Pons (tissue), 1 donor: ENCODE data around the gene MKRN2.
A peak's percentile ranks its signal among the peaks of the same experiment; 100 is the strongest.

Experiments used
- DNase-seq: peaks from one replicate; pipeline ENCODE4 v3.0.0-alpha.2; 2016; ENCODE audit warnings: low spot score

Gene MKRN2

DNA sequence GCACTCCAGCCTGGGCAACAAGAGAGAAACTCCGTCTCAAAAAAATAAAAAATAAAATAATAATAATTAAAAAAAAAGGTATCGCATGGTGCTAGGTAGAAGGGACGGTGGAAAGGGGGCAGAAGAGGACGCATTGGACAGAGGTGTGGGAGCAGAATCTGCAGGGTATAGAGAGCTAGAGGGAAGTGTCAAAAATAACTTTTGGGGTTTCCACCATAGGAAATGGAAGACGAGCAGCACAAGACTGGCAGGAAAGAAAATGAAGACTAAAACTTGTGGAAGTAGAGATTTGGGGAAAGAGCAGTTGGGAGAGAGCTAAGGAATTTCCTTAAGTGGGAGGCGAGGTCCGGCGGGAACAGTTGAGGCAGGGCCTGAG, 585 bp upstream of the MKRN2 start:
- no peak for DNase-seq

DNA sequence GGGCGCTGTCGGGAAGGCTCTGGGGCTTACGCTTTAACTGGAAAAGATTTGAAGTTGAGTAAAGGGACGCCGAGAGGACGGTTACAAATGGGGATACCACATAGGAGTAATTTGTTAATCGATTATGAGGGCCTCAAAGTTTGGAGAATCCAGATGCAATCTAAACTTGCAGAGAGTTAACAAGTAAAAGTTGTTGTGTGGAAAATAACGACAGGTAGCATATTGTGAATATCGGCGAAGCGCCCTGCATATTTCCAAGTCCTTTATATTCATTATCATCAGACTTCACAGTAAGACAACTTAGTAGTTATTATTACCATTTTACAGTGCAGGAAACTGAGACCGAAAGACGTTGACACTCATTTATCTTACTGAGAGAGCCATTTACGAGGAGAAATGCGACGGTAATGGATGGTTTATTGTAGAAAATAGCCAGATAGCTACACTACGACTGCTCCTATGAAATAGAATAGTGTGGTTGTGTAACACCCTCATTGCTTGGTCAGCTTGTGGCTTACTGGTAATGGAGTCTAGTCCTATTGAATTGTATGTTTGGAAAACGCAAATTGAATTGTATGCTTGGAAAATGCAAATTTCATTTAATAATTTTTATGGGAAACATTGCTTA, 700 bp downstream of the MKRN2 start:
- DNase-seq = peak; percentile 34

DNA sequence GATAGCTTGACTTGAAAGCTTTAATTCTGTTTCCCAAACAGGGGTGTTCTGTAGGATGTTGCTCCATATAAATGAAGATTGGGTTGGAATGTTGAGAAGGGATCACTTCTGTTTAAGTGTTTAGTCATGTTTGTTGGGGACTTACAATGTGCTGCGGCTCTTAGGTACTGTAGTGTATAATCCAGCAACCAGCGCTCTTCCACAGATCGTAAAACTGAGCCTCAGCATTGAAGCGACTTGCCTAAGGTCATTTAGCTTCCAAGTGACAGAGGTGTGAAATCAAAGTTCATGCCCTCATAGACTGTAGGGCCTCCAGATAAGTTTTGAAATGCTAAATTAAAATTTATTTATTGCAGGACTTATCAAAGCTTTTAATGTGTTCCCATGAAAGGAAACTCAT, 1.8 kb downstream of the MKRN2 start:
- no peak for DNase-seq

DNA sequence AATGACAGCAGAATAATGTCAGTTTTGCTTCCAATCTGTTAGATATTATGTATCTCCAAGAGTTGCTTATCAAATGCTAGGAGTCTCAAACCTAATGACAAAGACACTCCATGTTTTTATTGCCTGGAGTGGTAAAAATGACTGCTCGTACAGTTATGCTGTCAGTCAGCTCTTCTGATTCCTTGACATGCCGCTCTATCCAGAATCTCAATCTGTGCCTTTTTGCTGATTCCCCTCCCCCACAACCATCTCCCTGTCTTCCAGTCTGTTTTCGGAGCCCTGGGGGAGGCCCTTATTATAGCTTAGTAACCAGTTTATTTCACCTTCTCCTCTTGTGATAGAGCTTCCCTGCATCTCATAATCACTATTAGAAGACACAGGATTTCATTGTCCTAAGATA, 2.6 kb downstream of the MKRN2 start:
- DNase-seq = no peak

DNA sequence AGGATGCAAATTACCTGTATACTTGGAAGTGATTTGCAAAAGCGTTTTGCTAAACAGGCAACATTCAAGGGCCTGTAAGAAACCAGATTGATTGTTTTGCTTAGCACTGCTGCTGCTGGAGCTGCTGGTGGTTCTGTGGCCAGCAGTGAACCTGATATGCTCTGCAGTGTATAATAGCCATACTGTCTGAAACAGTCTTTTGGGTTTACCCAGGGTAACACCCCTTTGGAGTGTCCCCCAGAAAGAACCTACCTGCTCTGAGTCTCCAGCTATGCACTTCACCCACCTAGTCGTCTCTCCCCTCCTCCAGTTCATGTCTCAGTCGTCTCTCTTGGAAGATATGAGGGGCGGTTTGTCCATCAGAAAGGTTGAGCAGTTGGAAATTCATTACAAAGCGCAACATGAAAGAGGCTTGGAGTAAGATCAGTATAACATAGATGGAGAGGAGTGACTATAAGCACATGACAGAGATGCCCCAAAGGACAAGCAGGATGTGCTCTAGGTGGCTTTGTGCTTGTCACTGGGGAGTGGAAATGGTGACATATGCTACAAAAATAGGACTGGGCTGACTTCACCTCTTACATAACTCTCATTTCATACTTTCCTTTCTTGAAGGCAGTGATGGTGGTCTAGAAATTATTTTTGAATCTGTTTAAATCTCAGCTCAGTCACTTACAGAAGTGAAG, 3.8 kb downstream of the MKRN2 start:
- no peak for DNase-seq

DNA sequence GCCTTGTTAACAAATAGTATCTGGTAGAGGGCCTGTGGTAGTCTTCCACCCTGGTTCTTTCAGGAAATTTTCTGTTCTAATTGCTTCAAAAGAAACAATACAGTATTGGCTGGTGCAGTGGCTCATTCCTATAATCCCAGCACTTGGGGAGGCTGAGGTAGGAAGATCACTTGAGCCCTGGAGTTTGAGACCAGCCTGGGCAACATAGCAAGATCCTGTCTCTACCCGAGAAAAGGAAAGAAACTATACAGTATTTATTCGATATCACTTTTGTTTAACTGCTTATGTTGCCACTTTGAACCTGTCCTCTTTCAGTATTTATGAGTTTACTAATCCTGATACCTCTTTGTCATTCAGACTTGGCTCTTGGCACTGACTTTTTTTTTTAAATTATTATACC, 4.5 kb downstream of the MKRN2 start:
- DNase-seq = no peak

DNA sequence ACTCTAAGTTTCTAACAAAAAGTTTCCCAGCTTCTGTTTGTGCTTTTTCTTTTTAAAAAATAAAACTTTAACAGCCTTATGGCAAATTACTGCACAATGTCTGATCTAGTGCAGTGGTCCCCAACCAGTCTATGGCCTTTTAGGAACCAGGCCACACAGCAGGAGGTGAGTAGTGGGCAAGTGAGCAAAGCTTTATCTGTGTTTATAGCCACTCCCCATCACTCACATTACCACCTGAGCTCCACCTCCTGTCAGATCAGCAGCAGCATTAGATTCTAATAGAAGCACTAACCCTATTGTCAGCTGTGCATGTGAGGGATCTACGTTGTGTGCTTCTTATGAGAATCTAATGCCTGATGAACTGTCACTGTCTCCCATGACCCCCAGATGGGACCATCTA, 5.6 kb downstream of the MKRN2 start:
- DNase-seq = no peak

DNA sequence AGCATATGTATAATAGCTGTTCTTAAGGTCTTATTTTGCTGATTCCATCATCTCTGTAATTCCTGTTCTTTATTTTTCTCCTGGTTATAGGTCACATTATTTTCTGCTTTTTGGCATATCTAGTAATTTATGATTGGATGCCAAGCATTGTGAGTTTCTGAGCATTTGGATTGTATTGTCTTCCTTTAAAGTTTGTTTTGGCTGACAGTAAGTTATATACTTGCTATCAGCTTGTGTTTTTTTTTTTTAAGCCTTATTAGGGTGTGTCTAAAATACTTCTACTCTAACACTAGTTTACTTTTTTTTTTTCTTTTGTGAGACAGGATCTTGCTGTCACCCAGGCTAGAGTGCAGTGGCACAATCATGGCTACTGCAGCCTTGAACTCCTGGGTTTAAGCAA, 10.1 kb downstream of the MKRN2 start:
- no peak for DNase-seq

DNA sequence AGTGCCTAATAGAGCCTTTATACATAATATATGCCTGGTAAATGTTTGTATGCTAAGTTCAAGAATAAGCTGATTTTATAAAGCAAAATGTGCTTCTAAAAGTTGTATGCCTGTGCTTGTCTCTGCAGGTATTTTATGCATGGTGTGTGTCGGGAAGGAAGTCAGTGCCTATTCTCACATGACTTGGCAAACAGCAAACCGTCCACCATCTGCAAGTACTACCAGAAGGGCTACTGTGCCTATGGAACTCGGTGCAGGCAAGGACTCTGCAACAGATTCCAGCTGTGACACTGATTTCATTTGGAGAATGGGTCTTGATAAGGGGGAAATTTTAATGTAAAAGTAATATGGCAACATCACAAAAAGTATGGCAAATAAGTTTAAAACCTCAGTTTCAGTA, 11.9 kb downstream of the MKRN2 start:
- no peak for DNase-seq

DNA sequence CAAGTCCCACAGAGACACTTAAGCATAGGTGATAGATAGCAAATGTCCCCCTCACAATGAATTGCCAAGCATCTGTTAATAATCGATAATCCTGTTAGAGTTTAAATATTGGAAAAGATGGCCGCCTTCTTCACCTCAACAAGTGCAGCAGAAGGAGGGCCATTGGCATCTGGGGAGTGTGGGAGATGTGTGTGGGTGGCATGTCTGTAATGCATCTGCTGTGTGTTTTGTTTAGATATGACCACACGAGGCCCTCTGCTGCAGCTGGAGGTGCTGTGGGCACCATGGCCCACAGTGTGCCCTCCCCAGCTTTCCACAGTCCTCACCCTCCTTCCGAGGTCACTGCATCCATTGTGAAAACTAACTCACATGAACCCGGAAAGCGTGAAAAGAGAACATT, 12.9 kb downstream of the MKRN2 start:
- DNase-seq = no peak

DNA sequence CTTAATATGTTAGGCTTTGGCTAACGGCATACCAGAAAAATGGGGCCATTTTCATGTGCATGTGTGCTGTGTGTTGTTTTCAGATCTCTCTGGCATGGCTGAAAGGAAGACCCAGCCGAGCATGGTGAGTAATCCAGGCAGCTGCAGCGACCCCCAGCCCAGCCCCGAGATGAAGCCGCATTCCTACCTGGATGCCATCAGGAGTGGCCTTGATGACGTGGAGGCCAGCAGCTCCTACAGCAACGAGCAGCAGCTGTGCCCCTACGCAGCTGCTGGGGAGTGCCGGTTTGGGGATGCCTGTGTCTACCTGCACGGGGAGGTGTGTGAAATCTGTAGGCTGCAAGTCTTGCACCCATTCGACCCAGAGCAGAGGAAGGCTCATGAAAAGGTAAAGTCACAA, 15.1 kb downstream of the MKRN2 start:
- no peak for DNase-seq

DNA sequence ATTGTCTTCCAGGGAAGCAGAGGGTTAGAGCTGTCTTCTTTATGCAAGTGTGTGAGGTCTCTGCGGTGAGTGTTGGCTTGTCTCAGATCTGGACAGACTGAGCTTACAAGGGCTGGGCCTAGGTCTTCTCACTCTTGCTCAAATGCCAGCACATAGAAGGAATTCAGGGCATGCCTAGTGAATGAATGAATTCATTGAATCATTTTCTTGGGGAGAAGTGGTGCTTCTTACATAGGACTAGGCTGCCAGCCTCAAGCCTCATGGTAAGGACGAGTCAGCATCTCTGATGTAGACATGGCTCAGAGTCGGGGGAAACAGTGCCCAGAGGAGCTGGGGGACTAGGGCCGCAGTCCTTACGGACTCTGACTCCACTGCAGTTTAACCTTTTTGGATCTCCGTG, 17.2 kb downstream of the MKRN2 start:
- no peak for DNase-seq

DNA sequence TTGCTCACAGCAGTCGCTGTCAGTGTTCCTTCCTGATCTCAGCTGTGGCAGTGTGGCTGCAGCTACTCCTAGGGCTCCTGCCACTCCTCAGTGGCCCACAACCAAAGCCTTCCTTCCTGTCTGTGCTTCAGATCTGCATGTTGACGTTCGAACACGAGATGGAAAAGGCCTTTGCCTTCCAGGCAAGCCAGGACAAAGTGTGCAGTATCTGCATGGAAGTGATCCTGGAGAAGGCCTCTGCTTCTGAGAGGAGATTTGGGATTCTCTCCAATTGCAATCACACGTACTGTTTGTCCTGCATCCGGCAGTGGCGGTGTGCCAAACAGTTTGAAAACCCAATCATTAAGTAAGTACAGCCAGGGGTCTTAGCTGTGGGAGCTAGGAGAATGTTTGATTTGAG, 17.8 kb downstream of the MKRN2 start:
- DNase-seq = no peak

DNA sequence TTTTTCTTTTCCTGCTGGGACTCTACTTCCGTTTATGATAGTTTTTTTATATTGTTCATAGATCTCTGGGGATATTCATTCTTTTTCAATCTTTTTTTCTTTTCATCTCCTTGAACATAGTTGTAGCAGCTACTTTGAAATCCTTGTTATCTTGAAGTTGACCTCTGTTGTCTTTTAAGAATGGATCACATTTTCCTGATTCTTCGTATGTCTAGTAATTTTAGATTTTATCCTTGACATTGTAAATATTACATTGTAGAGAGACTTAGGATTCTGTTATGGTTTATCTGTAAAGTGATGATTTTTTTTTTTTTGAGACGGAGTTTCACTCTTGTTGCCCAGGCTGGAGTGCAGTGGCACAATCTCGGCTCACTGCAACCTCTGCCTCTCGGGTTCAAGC, 20.5 kb downstream of the MKRN2 start:
- no peak for DNase-seq

DNA sequence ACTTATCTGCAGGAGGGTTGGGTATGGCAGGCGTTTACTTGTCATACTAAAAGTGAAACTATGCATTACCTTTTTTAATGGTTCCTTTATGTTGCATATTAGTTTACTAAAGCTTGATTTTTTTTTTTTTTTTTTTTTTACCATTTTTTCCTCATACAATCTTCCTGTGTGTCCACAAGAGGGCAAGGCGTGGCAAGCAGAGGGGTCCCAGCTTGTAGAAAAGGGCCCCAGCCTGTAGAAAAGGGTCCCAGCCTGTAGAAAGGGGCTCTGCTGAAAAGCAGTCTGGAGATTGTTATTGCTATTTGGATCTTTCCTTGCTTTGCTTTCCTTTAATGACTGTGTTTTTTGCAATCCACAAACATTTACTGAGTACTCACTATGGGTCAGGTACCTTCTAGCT, 21.9 kb downstream of the MKRN2 start:
- DNase-seq = no peak

DNA sequence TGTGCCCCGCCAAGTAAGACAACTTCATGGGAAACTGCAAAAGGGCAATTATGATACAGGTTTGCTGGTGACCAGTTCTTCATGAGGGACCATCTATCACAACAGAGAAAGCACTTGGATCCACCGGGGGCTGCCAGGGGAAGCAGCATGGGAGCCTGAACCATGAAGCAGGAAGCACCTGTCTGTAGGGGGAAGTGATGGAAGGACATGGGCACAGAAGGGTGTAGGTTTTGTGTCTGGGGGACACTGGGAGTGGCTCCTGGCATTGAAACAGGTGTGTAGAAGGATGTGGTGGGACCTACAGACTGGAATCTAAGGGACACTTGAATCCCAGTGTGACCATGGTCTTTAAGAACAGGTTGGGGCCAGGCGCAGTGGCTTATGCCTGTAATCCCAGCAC, 22.6 kb downstream of the MKRN2 start:
- DNase-seq = no peak

DNA sequence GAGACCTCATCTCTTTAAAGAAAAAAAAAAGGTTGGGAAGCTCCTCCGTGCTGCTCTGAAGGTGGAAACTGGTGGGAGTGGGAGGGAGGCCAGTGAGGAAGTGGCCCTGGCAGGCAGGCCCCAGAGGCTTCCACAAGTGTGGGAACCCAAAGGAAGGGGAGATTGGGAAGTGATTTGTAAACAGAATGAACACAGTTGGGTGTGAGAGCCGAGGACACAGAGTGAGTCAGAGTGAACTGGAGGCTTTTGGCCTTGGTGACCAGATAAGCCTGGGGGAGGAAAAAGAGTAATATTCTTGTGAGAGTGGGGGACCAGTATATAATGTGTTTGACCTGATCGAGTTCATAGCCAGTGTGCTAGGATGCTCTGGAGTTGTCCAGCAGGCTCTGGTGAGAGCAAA, 23.0 kb downstream of the MKRN2 start:
- DNase-seq = no peak

DNA sequence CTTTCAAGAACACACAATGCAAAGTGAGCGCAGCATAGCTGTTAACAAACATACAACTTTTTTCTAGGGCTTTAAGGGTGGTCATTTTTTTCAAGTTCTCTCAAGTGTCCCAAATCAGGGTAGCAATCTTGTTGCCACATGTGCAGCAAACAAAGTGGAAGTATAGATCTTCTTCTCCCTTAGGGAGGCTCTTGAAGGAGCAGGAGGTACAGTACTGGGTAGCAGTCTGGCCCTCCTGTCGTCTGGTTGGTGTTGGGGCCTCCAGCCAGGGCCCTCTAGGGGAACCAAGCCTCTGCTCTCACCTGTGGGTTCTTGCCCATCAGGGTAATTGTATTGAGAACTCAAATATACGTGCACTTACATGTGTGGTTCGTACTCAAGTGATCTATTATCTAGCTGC, 25.8 kb downstream of the MKRN2 start:
- DNase-seq = no peak

DNA sequence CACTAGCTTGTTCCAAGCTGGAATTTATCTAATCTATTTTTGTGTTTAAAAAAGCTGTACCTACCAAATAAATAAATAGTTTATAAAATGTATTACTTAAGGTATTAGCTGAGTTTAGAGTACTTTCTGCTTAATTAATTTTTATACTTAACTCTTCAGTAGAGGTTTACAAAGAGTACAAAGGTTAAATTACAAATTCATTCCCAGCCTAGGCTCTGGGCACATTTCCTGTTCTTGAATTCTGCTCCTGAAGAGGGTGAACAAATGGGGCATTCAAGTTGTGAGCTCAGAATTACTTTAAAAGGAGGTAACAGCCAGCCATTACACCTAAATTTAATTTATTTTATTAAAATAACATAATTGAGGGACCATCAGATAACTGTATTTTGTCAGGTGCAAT, 26.4 kb downstream of the MKRN2 start:
- DNase-seq = no peak

DNA sequence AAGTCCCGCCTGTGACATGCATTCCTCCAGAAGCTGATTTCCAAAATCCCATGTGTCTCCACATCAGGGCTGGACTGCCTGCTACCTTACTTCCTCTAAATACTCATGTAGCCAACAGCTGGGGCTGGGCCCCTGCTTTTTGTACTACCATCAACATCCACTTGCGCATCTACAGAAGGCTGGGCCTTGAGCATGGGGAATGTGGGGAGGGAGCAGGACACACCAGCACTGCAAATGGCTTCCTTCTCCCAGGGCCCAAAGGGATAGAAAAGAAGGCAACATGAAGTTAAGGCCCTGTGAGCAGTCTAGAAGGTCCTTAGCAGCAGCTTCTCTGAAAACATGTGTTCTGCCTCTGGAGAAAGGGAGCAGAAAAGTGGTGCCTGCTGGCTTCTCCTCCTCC, 27.2 kb downstream of the MKRN2 start:
- DNase-seq = no peak

DNA sequence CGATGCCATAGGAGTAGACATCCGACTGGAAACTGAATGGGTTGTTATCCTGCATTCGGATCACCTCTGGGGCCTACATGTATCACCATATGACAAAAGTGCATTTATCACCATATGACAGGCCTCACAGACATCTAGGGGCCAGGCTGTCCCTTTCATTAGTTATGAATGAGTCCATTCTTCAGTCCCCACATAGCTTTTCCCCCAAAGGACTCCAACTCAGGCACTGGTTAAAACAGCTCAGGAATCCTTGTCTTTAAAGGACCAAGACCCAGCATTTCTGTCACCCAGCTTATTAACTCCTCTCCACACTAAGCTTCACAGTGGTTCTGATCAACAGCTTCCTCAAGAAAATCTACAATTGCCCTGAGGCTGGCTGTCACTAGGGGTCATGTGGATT, 28.3 kb downstream of the MKRN2 start:
- DNase-seq = peak; percentile 81

DNA sequence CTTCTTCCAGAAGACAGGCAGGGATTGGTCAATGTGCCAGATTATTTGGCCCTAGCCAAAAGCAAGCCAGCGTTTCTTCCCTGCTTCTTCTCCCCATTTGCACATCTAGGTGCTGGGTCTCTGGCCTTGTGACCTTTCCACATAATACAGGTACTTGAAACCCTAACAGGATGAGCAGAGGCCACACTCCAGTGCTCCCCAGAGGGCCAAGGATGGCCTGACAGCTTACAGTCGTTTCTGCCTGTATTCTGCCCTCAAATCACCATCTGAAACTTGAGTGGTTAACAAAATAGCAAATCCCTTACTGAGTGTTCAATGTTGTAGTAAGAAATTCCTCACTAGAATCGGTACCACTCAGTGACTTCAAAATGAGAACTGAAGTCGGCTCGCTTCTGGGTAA, 29.1 kb downstream of the MKRN2 start:
- no peak for DNase-seq

DNA sequence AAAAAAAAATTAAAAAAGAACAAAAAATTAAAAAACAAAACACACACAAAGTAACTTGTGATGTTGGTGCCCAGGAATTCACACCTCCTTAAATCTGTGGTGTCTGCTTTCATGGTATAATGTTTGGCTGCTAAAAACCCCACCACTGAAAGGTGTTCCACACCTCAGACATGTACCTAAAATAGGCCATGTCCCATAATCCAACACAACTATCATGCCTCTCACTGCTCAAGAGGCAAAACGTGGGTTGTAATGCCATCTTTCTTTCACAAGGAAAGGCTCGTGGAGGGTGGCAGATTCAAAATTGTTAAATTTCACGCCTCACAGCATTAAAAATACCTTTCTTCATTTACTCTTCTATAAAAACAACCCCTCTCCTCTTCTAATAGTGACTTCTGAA, 29.5 kb downstream of the MKRN2 start:
- no peak for DNase-seq
